Testis (tissue), 3 donors: ENCODE measurements around the gene HINT2. TPM values are rescaled to one million over a fixed set of nuclear protein-coding genes. Genes with fewer than 3 reads are reported as not detected.

Experiments used
- DNase-seq: peaks from one replicate; pipeline ENCODE4 v3.0.0-alpha.2; 2019
- H3K27ac ChIP-seq, 2 donors: fragments of 200-600 bp; sonication (generic); one replicate each; pipeline ENCODE4 v1.5.1; 2019
- H3K27me3 ChIP-seq: fragments of 200-600 bp; sonication (generic); one replicate; pipeline ENCODE4 v1.5.1; 2019
- H3K36me3 ChIP-seq: fragments of 200-600 bp; sonication (generic); one replicate; pipeline ENCODE4 v1.5.1; 2017; ENCODE audit warnings: low read depth; ENCODE audit errors: missing control alignments
- H3K4me1 ChIP-seq: fragments of 200-600 bp; sonication (generic); one replicate; pipeline ENCODE4 v1.5.1; 2019
- H3K4me3 ChIP-seq, 2 donors: fragments of 200-600 bp; sonication (generic); one replicate each; pipeline ENCODE4 v1.5.1; 2017 to 2019
- H3K9me3 ChIP-seq: fragments of 200-600 bp; sonication (generic); one replicate; pipeline ENCODE4 v1.5.1; 2017
- POLR2A ChIP-seq: fragments of 450-650 bp; IDR thresholded peaks from one replicate; pipeline ENCODE4 v1.6.1; 2017; ENCODE audit warnings: antibody characterized with exemption, mild to moderate bottlenecking, moderate library complexity
- WGBS, 2 donors: methylation state at CpG; one replicate each; pipeline ENCODE4 v1.1.5; 2018; 5-methylcytosine and 5-hydroxymethylcytosine counted together
- intact Hi-C: fragments of 100-400 bp; cut with DNase I; formaldehyde crosslinking; loops from one replicate; pipeline ENCODE4 v1.15.1; 2023; ENCODE audit warnings: low total_unique reads
- polyA plus RNA-seq: library from polyadenylated mRNA; stranded (reverse); fragments of 350-450 nt; fragmentation: Illumina TruSeq; extraction: RNeasy Lipid Tissue Mini Kit (QIAGEN cat#74804); gene quantifications from one replicate; pipeline ENCODE4 v1.2.3, GENCODE V29; 2014; ENCODE audit warnings: low read depth, low replicate concordance; ENCODE audit not compliant: insufficient read depth
- total RNA-seq, 2 donors: library from RNA; depleted of rRNA; stranded (reverse); fragments of >200 nt; gene quantifications; one replicate each; pipeline ENCODE4 v1.2.3, GENCODE V29; 2016
- TF ChIP-seq, protein P1 (sequence below), 3 experiments: fragments of 450-650 bp in 2 of 3; fragments of 200-600 bp in 1 of 3; sonication (generic) in 1 of 3; IDR thresholded peaks; one replicate each; pipeline ENCODE4 v1.5.1; 2016 to 2019; ENCODE audit warnings: antibody characterized with exemption in 3 of 3, mild to moderate bottlenecking in 2 of 3, moderate library complexity in 1 of 3

HINT2 gene
- total and polyA plus RNA-seq, 3 donors from 2014 or later = 36.1 to 55.1 (median 36.9) TPM

DNA sequence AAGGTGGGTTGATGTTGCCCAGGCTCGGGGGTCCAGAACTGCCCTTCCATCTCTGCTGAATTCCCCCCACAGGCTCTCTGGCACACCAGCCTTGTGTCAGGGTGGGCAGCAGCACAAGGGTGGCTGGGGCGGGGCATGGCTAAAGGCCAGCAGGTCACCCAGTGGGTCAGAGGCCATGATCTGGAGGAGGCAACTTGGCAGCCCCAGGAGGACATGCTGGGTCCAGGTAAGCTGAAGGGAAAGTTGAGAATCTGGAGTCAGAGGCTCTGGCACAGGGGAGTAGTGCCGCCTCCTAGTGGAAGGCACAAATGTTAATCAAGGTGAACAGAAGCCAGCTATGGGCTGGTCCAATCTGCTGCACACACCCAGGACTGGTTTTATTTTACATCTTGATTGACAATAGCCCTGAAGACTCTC is 20.4 kb upstream of the HINT2 start:
- 100% methylated on average over 2 to 3 of the region's 3 CpGs for whole genome bisulfite sequencing, 2 donors
- H3K4me3 ChIP-seq = no peak overlapping the region
- no peak for DNase-seq
- peaks cover 19% of the 10 kb centered on the region for H3K4me1 ChIP-seq
- TF ChIP-seq, protein P1, sequence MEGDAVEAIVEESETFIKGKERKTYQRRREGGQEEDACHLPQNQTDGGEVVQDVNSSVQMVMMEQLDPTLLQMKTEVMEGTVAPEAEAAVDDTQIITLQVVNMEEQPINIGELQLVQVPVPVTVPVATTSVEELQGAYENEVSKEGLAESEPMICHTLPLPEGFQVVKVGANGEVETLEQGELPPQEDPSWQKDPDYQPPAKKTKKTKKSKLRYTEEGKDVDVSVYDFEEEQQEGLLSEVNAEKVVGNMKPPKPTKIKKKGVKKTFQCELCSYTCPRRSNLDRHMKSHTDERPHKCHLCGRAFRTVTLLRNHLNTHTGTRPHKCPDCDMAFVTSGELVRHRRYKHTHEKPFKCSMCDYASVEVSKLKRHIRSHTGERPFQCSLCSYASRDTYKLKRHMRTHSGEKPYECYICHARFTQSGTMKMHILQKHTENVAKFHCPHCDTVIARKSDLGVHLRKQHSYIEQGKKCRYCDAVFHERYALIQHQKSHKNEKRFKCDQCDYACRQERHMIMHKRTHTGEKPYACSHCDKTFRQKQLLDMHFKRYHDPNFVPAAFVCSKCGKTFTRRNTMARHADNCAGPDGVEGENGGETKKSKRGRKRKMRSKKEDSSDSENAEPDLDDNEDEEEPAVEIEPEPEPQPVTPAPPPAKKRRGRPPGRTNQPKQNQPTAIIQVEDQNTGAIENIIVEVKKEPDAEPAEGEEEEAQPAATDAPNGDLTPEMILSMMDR (IDR thresholded peaks at IDR 0.05) = no peak
- no peak for TF ChIP-seq POLR2A
- intact Hi-C loops = no loop called here
- H3K9me3 ChIP-seq = no peaks in the 10 kb centered on the region
- H3K36me3 ChIP-seq = no peaks in the 10 kb centered on the region
- H3K27ac ChIP-seq = no peak overlapping the region
- no peaks in the 10 kb centered on the region for H3K27me3 ChIP-seq

DNA sequence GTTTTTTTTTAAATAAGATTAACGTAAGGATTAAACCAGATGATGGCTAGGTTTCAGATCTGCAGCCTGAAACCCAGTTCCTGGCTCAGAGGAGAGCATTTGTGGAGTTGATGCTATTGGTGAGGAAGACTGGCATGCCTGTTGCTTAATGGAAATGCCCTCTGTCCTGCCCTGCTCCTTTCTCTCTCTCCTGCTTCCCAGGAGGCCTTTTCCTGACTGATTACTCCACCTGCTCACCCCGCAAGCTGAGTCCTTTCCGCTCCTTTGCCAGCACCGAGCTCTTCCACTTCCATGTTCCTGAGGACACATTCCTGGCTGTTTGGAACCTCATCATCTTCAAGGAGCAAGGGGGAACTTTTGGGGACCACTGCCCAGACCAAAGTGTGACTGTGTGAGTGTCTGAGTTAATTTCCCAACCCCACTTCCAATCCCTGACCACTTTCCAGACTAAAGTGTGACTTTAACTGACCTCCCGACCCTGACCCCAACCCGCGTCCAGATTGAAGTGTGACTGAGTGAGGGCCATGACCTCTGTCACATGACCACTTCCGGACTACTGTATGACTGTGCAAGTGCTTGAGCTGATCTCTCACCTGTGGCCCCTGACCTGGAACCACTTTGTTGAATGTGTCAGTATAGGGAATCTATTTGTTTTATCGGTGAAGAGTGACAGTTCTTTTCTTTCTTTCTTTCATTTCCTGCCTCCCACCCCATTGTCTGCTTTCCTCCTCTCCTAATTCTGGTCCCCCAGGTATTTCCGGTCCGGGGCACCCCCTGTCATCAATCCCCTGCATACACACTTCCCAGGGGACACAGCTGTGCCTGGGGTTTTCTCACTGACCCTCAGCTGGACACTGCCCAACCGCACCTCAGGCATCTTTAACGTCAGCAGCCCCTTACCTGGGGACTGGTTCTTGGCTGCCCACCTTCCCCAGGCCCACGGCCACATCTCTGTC is 19.7 kb upstream of the HINT2 start:
- H3K4me3 ChIP-seq = no peak overlapping the region
- H3K9me3 ChIP-seq = no peaks in the 10 kb centered on the region
- DNase-seq = no peak
- no peak for TF ChIP-seq POLR2A
- TF ChIP-seq, protein P1 (IDR thresholded peaks at IDR 0.05) = no peak
- no peaks in the 10 kb centered on the region for H3K27me3 ChIP-seq
- H3K36me3 ChIP-seq = no peaks in the 10 kb centered on the region
- no peak overlapping the region for H3K27ac ChIP-seq
- WGBS, 2 donors = 82 to 89% methylated on average over 14 of the region's 14 CpGs
- intact Hi-C loops = no loop called here
- H3K4me1 ChIP-seq = peaks cover 25% of the 10 kb centered on the region

DNA sequence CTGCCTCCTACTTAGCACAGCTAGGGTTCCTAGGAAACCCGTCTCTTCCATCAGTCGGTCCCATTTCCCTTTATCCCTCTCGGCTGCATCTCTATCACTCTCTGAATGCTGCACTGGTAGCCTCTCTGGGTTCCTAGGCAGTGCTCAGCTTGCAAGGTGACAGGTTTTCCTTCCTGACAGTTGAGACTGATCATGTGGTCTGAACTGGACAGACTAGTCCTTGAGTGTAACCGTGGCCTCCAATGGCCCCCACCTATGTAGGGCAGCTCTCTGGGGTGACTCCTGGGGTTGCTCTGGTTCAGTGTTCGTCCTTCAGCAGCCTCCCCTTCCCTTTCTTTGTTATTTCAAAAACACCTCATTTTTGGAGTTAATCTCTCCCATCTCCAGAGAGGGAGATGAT is 18.0 kb upstream of the HINT2 start:
- Histone ChIP-seq H3K9me3 (no peaks in the 10 kb centered on the region), H3K4me1 (peaks cover 26% of the 10 kb centered on the region), H3K27me3 (no peaks in the 10 kb centered on the region), H3K27ac (no peak overlapping the region), H3K36me3 (no peaks in the 10 kb centered on the region), H3K4me3 (no peak overlapping the region)
- no peak for DNase-seq
- intact Hi-C loops = no loop called here
- WGBS, 2 donors = 73 to 83% methylated on average over 5 of the region's 5 CpGs
- TF ChIP-seq, protein P1 (IDR thresholded peaks at IDR 0.05) = no peak
- TF ChIP-seq POLR2A = no peak

DNA sequence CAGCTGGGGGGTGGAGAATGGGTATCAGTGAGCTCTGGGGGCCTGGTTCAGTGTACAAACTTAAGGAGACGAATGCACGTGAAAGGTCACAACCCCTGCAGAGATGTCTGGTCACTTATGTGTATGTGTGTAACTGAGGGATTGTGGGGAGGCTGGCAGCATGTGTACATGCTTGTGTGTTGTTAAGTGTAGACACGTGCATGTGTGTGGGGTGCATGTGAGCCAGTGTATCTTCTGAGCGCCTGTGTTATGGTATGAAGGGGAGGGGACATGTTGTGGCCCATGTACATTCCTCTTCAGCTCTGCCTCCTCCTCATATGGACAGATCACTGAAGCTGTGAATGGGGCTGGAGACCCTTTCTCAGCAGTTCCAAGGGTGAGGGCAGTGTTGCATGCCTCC is 16.2 kb upstream of the HINT2 start:
- intact Hi-C loops = no loop called here
- Histone ChIP-seq H3K27ac (no peak overlapping the region), H3K4me1 (peaks cover 26% of the 10 kb centered on the region)

More for the DNA sequence above, 16.2 kb upstream of the HINT2 start:
- H3K36me3 ChIP-seq = no peaks in the 10 kb centered on the region
- TF ChIP-seq POLR2A = no peak
- TF ChIP-seq, protein P1 (IDR thresholded peaks at IDR 0.05) = no peak
- no peaks in the 10 kb centered on the region for H3K9me3 ChIP-seq
- H3K4me3 ChIP-seq = no peak overlapping the region
- H3K27me3 ChIP-seq = no peaks in the 10 kb centered on the region
- DNase-seq = no peak
- WGBS, 2 donors = 71 to 92% methylated on average over 4 of the region's 4 CpGs
